ENCODE measurements around the gene FUCA1. TPM values are rescaled to one million over a fixed set of nuclear protein-coding genes. Genes with fewer than 3 reads are reported as not detected.

Gene FUCA1
- total RNA-seq, 1 experiment from 2014 or later = 14.3 TPM

GRCh38 chr1:23882746-23883145 is 14.7 kb upstream of the FUCA1 start:
- ATAC-seq = no peak
- in situ Hi-C loops (cut with HindIII; ENCODE audit: low pct_unique_long_range_greater_than_20kb, low sequenced_read_pairs) (no loop called here), intact Hi-C loops (cut with micrococcal nuclease; ENCODE audit: unreplicated experiment) (no loop called here)
- BruUV-seq (replicated peaks) = no TSS peak
- no peak overlapping the region for H3K27ac ChIP-seq (ENCODE audit: low read length)
- CTCF ChIA-PET = no interaction called here
- no peaks in the 10 kb centered on the region for H3K4me1 ChIP-seq (ENCODE audit: control insufficient read depth, insufficient read depth, low read length)
- no peak for TF ChIP-seq POLR2AphosphoS5 (IDR thresholded peaks at IDR 0.05; ENCODE audit: low read depth, low read length)
- no peak for TF ChIP-seq CTCF (IDR thresholded peaks at IDR 0.05)
- no peak for TF ChIP-seq TCF7L2 (IDR thresholded peaks at IDR 0.05; ENCODE audit: low read depth, low read length)
- TF ChIP-seq SIN3A (IDR thresholded peaks at IDR 0.05; ENCODE audit: borderline replicate concordance, insufficient read depth, low read depth, low read length) = no peak
- TF ChIP-seq REST (IDR thresholded peaks at IDR 0.05; ENCODE audit: insufficient read depth in 1 of 2, low read depth in 2 of 2, low read length in 1 of 2) = no peak
- no peaks in the 10 kb centered on the region for H3K27me3 ChIP-seq (ENCODE audit: control insufficient read depth, insufficient read depth, low read length)
- peaks cover 12% of the 10 kb centered on the region; the same call in 1 of the 2 replicates for H3K9me3 ChIP-seq (ENCODE audit: control insufficient read depth, insufficient read depth, low read depth, low read length)
- DNase-seq (ENCODE audit: low read depth, low spot score) = no peak
- H3K4me3 ChIP-seq (ENCODE audit: low read depth in 2 of 2, low read length in 2 of 2) = no peak overlapping the region
- H3K36me3 ChIP-seq (ENCODE audit: control insufficient read depth, insufficient read depth, low read length) = no peaks in the 10 kb centered on the region
- POLR2A ChIA-PET = no interaction called here

GRCh38 chr1:23879809-23880208 is 11.7 kb upstream of the FUCA1 start:
- Histone ChIP-seq H3K27ac (ENCODE audit: low read length) (no peak overlapping the region), H3K4me3 (ENCODE audit: low read depth in 2 of 2, low read length in 2 of 2) (no peak overlapping the region), H3K9me3 (ENCODE audit: control insufficient read depth, insufficient read depth, low read depth, low read length) (peaks cover 13% of the 10 kb centered on the region; the same call in 1 of the 2 replicates), H3K27me3 (ENCODE audit: control insufficient read depth, insufficient read depth, low read length) (no peaks in the 10 kb centered on the region), H3K36me3 (ENCODE audit: control insufficient read depth, insufficient read depth, low read length) (no peaks in the 10 kb centered on the region), H3K4me1 (ENCODE audit: control insufficient read depth, insufficient read depth, low read length) (no peaks in the 10 kb centered on the region)
- ATAC-seq = no peak
- no peak for DNase-seq (ENCODE audit: low read depth, low spot score)
- no peak for TF ChIP-seq REST (IDR thresholded peaks at IDR 0.05; ENCODE audit: insufficient read depth in 1 of 2, low read depth in 2 of 2, low read length in 1 of 2)
- TF ChIP-seq TCF7L2 (IDR thresholded peaks at IDR 0.05; ENCODE audit: low read depth, low read length) = no peak
- no peak for TF ChIP-seq POLR2AphosphoS5 (IDR thresholded peaks at IDR 0.05; ENCODE audit: low read depth, low read length)
- TF ChIP-seq SIN3A (IDR thresholded peaks at IDR 0.05; ENCODE audit: borderline replicate concordance, insufficient read depth, low read depth, low read length) = no peak
- intact Hi-C loops (cut with micrococcal nuclease; ENCODE audit: unreplicated experiment) = no loop called here
- POLR2A ChIA-PET = interaction anchor here (0.6 kb wide), 1 partner anchor 96 kb away, joined by 13 read pairs; no protein-coding TSS in a partner anchor
- in situ Hi-C loops (cut with HindIII; ENCODE audit: low pct_unique_long_range_greater_than_20kb, low sequenced_read_pairs) = no loop called here
- CTCF ChIA-PET = no interaction called here
- no TSS peak for BruUV-seq (replicated peaks)
